NCI-H774 (cell line): ENCODE data around the gene NRDC.
"Not testable (repeated sequence)": the region's sequence is repeated elsewhere in the genome, so short reads cannot be mapped to it uniquely, and the experiment has no call there.

Source experiments
- DNase-seq: peaks from one replicate; lab custom pipeline; 2025; lab: John Stamatoyannopoulos, UW

NRDC gene

GRCh38 chr1:51843948-51844347 is 34.6 kb downstream of the NRDC start:
- no peak for DNase-seq

DNA sequence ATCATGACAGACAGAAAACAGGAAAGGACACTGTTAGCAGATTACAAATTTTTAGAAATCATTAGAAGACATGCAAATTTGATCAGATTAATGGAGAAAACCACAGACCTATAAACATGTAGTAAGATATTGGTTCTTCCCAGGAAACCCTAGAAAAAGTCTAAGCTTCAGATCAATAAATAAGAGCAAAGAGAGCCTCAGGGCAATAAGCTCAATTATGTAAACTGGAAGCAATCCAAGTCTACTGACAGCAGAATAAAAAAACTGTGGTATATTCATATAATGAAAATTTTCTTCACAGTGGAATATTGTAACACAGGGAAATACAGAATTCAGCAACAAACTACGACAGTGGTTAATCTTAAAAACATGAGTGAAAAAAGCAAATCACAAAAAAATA is 36.3 kb downstream of the NRDC start:
- DNase-seq, result no peak

GRCh38 chr1:51840743-51841461 is 37.6 kb downstream of the NRDC start:
- no peak for DNase-seq

GRCh38 chr1:51840182-51840581 is 38.3 kb downstream of the NRDC start:
- DNase-seq, result no peak

DNA sequence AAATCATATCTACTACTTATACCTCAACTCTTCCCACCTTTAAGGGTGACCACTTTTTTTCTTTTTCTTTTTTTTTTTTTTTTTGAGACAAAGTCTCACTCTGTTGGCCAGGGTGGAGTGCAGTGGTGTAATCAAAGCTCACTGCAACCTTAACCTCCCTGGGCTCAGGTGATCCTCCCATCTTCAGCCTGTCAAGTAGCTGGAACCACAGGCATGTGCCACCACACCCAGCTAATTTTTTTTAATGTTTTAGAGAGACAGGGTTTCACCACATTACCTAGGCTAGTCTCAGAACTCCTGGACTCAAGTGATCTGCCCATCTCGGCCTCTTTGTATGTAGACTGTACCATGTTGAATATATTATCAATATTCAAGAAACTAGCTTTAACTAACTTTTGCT is 39.4 kb downstream of the NRDC start:
- no peak for DNase-seq

DNA sequence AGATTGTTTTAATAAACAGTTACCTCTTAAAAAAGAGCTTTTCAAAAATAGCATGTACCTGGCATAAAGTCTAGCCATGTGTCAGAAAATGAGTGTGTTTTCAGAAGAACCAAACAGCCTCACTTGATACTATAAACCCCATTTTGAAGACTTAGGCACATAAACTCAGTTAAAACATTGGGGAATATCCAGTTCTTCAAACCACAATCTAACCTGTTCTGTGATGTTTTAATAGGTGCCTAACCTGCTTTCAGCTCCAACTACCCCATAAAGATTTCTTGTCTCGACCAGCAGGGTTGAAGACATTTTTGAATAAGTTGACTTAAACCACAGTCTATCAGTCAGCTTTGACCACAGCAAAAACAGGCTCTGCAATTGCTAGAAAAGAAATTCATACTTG is 41.3 kb downstream of the NRDC start:
- no peak for DNase-seq

DNA sequence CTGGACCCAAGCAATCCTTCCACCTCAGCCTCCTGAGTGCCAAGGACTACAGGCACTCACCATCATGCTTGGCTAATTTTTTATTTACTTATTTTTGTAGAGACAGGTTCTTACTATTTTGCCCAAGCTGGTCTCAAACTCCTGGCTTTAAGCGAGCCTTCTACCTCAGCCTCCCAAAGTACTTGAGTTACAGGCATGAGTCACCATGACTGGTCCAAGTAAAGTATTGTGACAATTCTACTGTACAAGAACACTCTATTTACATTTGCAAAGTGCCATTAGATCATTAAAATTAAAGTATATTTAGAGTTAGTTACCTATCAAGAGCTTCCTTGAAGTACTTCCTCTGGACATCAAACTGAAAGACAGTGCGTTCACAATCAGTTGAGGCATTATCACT is 44.8 kb downstream of the NRDC start:
- DNase-seq, result no peak

DNA sequence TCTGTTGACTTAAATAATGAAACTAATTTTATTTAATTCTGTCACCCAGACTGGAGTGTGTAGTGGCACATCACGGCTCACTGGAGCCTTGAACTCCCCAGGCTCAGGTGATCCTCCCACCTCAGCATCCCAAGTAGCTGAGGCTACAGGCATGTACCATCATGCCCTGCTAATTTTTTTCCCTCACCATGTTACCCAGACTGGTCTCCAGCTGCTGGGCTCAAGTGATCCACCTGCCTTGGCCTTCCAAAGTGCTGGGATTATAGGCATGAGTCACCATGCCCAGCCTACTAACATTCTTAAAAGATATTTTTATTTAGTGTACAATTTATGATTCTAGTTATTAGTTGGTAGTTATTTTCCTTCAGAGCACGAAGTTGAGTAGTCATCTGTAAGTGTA is 49.5 kb downstream of the NRDC start:
- DNase-seq, result no peak

DNA sequence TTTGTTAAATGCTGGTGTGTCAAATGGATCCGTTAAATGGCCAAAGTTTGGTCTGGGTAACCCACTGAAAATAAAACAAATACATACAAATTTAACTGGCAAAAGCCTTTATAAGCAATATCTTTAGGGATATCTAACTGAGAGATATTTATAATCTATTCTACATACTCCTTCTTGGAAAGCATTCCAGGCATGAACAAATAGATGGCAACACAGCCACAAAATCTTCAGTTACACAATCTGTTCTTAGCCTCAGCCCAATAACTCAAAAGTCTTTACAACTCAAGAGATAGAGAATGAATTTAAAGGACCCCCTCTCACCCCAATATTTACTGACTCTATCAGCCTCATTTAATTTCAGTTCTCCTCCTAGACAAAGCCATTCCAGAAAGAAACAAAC is 58.7 kb downstream of the NRDC start:
- DNase-seq, result no peak

DNA sequence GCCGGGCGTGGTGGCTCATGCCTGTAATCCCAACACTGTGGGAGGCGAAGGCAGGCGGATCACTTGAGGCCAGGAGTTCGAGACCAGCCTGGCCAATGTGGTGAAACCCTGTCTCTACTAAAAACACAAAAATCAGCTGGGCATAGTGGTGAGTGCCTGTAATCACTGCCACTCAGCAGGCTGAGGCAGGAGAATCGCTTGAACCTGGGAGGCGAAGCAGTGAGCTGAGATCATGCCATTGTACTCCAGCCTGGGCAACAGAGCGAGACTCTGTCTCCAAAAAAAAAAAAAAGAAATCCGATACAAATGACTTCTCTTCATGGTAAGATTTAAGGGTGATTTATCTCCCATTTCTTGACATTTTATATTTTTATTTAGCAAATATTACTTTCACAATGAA is 59.5 kb downstream of the NRDC start:
- not testable (repeated sequence) for DNase-seq

DNA sequence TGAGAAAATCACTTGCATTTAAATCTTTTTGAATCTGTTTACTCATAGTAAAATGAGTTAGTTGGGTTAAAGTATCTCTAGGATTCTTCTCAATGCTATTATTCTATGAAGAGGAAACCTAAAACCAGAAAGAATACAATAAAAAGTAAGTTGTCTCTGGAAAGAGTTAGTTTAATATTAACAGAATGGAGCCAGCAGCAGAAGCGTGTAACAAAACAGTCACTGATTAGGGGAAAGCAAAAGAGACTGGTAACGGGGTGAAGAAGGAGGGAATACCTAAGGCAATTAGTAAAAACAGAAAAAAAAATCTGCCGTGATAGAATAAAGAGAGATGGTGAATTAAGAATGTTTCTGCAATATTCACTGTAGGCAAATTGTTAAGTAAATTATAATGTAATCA is 60.0 kb downstream of the NRDC start:
- no peak for DNase-seq

DNA sequence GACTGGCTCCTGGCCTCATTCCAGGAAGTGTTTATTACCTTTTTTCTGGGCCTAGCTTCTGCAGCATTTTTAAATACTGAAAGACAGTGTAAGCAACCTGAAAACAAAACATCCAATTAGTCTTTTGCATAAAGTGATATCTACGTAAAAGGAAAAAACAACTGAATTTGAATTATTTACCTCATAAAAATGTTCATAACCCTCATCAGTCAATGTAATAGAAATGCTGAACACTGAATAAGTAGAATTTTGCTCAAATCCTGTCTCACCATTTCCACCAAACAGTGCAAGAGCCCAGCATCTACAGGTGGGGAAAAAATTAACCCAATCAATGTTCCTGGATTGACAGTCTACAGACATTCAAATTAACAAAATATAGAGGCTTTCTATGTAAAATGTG is 64.0 kb downstream of the NRDC start:
- no peak for DNase-seq

GRCh38 chr1:51799372-51799771 is 79.2 kb downstream of the NRDC start:
- DNase-seq, result no peak

DNA sequence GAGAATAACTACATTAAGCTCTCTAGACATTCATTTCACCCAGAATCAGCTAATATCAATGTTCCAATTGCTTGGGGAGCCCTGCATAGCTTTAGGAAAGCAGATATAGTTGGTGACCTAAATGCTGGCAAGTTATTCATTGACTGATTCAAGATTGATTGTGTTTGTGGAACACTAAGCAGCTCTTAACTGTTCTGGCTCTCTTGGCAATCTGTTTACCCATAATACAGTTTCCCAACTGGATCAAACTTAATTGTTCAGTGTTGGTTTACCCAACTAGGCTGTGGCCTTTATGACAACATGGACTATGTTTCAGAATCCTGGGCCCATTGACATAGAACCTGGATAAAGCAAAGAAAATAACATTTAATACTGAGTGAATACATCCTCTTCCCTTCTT is 83.7 kb downstream of the NRDC start:
- DNase-seq, result no peak

GRCh38 chr1:51794260-51794659 is 84.3 kb downstream of the NRDC start:
- no peak for DNase-seq

- DNase-seq, result no peak
Observed at GRCh38 chr1:51792864-51793263, 85.7 kb downstream of the NRDC start.

DNA sequence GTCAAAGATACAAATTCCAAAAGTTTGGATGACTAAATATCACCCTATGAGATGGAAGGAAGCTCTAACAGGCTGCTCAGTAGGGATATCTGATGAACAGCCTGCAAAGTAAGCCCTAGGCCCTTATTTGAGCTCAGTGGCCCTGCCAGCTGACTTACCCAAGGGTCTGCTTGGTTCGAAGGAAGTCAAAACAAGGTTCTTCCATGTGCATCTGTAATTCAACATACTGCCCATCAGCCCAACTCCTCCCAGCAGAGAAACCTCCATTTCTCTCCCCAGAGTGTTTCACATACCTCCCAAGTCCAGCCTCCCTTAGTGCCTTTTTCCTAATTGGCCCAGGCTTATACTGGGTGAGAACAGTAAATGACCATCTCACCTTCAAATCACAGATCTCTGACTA is 86.6 kb downstream of the NRDC start:
- no peak for DNase-seq

- DNase-seq, result no peak
Observed at GRCh38 chr1:51790385-51790784, 88.1 kb downstream of the NRDC start.

DNA sequence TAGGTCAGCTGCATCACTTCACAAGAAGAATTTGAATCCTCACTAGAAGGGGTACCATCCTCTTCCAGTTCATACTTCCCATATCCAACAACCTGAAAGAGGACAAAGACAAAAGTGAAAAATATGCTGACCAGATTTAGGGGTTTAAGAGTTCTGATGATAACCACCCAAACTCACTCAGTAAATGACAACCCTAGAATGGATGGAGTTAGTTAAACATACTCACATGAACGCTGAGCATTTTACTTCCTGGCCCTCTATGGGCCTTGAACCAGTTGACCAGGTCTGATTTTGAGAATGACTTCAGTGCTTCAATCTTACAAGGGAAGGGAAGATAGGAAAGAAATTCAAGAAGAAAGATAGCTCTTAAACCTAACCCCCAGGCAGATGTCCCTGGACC is 89.2 kb downstream of the NRDC start:
- DNase-seq, result no peak

DNA sequence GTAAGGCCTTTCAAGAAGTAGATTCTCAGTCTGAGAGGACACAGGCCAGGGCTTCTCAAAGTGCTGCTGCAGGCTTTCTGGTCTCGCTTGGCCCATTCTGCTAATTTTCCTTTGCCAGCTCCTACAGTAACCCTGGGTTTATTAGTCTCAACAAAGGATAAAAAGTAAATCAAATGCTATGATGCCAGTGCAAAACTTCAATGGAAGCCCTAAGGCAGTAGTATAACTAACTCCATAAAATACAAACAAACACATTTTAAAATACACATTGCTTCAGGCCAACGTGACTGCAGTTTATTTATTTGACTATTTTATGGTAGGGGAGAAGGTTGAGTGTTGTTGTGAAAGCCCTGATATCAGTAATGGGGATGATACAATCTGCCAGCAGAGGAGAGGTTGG is 89.6 kb downstream of the NRDC start:
- no peak for DNase-seq

DNA sequence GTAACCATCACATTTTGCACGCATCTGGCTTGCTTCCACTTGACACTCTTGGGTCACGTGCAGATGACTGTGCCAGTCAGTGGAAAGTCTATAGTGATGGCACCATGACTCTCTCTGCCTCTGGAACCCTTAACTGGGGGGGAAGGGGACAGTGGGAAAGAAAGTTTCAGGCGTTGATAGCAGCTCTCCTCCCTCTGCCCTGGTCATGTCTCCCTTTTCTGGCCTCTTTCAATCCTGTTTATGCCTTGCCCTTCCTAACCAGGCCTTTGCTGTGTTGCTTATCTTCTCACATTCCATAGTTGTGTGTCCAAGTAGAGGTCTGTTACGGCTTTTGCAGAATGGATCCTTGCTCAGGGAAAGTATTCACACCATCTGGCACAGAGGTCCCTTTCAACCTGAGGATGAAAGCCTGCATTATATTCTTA is 93.5 kb downstream of the NRDC start:
- no peak for DNase-seq

GRCh38 chr1:51780927-51781326 is 97.6 kb downstream of the NRDC start:
- no peak for DNase-seq

DNA sequence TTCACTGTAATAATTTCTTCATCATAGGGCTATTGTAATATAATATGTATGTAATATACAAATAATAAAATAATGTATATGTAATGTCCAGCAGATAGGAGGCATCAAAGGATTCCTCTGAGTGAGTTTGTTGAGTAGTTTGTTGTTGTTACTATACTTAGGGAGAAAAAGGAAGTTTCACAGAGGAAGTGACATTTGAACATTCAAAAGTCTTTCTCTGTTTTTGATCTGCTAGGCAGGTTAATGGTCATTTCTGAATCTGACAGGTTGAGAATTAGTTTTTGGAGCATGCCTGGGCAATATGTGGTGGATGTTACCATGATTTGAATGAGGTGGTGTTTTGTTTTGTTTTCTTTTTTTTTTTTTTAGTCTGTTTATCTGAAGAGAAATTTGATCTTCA is 102.1 kb downstream of the NRDC start:
- DNase-seq, result no peak

GRCh38 chr1:51768971-51769588 is 109.4 kb downstream of the NRDC start:
- peak; percentile 41 for DNase-seq
